Vagina (tissue), 2 donors: ENCODE results near the gene EML1. TPM values are rescaled to one million over a fixed set of nuclear protein-coding genes. Genes with fewer than 3 reads are reported as not detected.

Experiments
- DNase-seq, 2 donors: peaks; one replicate each; pipeline ENCODE4 v3.0.0-alpha.2; 2017; ENCODE audit errors: extremely low spot score in 2 of 2
- H3K27ac ChIP-seq: fragments of 200-600 bp; sonication (generic); one replicate; pipeline ENCODE4 v1.5.1; 2019
- H3K27me3 ChIP-seq: fragments of 200-600 bp; sonication (generic); one replicate; pipeline ENCODE4 v1.5.1; 2019
- H3K36me3 ChIP-seq, 2 donors: fragments of 200-600 bp; sonication (generic); one replicate each; pipeline ENCODE4 v1.5.1; 2017 to 2019
- H3K4me1 ChIP-seq: fragments of 200-600 bp; sonication (generic); one replicate; pipeline ENCODE4 v1.5.1; 2019
- H3K4me3 ChIP-seq, 2 donors: fragments of 200-600 bp; sonication (generic); 1 replicate in 1 of 2; 2 replicates in 1 of 2; pipeline ENCODE4 v1.5.1; 2016 to 2019
- H3K9me3 ChIP-seq: fragments of 200-600 bp; sonication (generic); one replicate; pipeline ENCODE4 v1.5.1; 2019
- POLR2A ChIP-seq, 2 donors: fragments of 450-650 bp; IDR thresholded peaks; one replicate each; pipeline ENCODE4 v1.6.1; 2017; ENCODE audit warnings: antibody characterized with exemption in 2 of 2, mild to moderate bottlenecking in 2 of 2, moderate library complexity in 2 of 2
- POLR2AphosphoS5 ChIP-seq, 2 donors: sonication (generic); formaldehyde crosslinking; IDR thresholded peaks; one replicate each; pipeline ENCODE4 v1.9.0; 2017; ENCODE audit warnings: antibody characterized with exemption in 2 of 2, mild to moderate bottlenecking in 2 of 2, low read depth in 1 of 2; ENCODE audit not compliant: insufficient read depth in 1 of 2
- intact Hi-C: fragments of 100-400 bp; cut with DNase I; formaldehyde crosslinking; loops from one replicate; pipeline ENCODE4 v1.15.1; 2023
- total RNA-seq: library from RNA; depleted of rRNA; stranded (reverse); fragments of >200 nt; gene quantifications from one replicate; pipeline ENCODE4 v1.2.3, GENCODE V29; 2016
- TF ChIP-seq, protein P1 (sequence below), 3 experiments: fragments of 450-650 bp in 2 of 3; fragments of 200-600 bp in 1 of 3; sonication (generic) in 1 of 3; IDR thresholded peaks; one replicate each; pipeline ENCODE4 v1.5.1; 2017 to 2019; ENCODE audit warnings: antibody characterized with exemption in 3 of 3, mild to moderate bottlenecking in 2 of 3, moderate library complexity in 2 of 3

Gene EML1
- total RNA-seq, 1 donor from 2014 or later, result 32.7 TPM

DNA sequence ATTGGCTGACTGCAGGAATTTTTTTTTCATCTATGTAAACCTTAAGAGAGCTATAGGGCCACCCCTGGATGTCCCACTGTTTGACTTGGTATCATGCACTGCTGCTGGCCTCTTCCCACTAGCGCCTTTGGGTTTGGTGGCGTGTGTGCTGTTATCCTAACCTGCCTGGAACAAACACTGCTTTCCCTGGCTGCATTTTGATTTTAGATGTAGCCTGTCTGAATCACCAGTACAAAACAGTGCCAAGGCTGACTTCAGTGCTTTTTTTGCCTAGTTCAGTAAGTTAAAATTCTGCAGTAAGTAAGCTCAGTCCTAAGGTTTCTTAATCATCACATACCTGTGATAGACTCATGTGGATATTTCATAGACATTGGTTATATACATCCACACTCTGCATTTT is 99.2 kb downstream of the EML1 start:
- TF ChIP-seq, protein P1, sequence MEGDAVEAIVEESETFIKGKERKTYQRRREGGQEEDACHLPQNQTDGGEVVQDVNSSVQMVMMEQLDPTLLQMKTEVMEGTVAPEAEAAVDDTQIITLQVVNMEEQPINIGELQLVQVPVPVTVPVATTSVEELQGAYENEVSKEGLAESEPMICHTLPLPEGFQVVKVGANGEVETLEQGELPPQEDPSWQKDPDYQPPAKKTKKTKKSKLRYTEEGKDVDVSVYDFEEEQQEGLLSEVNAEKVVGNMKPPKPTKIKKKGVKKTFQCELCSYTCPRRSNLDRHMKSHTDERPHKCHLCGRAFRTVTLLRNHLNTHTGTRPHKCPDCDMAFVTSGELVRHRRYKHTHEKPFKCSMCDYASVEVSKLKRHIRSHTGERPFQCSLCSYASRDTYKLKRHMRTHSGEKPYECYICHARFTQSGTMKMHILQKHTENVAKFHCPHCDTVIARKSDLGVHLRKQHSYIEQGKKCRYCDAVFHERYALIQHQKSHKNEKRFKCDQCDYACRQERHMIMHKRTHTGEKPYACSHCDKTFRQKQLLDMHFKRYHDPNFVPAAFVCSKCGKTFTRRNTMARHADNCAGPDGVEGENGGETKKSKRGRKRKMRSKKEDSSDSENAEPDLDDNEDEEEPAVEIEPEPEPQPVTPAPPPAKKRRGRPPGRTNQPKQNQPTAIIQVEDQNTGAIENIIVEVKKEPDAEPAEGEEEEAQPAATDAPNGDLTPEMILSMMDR (IDR thresholded peaks at IDR 0.05), result no peak
- TF ChIP-seq POLR2AphosphoS5 (IDR thresholded peaks at IDR 0.05; ENCODE audit: insufficient read depth in 1 of 2, low read depth in 1 of 2) (no peak), POLR2A (IDR thresholded peaks at IDR 0.05) (no peak)
- no peaks in the 10 kb centered on the region for H3K9me3 ChIP-seq
- DNase-seq, result no peak
- no peak overlapping the region for H3K4me3 ChIP-seq
- no peaks in the 10 kb centered on the region for H3K27me3 ChIP-seq
- H3K27ac ChIP-seq, result no peak overlapping the region
- intact Hi-C loops, result no loop called here
- H3K4me1 ChIP-seq, result no peaks in the 10 kb centered on the region
- H3K36me3 ChIP-seq, result no peaks in the 10 kb centered on the region

DNA sequence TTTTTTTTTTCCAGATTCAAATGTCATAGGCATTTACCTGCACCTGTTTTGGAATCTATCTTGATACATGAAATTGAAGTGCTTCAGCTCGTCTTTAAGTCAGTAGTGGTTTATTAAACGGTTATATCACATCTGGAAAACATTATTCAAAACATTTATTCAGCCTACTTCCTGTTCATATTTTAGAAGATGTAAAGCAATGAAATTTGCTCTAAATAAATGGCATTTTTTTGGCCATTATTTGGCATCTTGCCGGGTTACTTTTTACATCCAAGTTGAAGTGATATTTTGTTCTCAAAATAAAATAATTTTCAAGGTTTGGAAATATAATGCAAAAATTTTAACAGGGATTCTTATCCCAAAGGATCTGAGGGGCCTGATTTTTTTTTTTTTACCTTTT is 103.1 kb downstream of the EML1 start:
- Histone ChIP-seq H3K9me3 (no peaks in the 10 kb centered on the region), H3K27me3 (no peaks in the 10 kb centered on the region), H3K4me3 (no peak overlapping the region), H3K4me1 (no peaks in the 10 kb centered on the region), H3K27ac (no peak overlapping the region), H3K36me3 (peaks cover 0 to 7% of the 10 kb centered on the region in 2 donors)
- intact Hi-C loops, result no loop called here
- TF ChIP-seq POLR2AphosphoS5 (IDR thresholded peaks at IDR 0.05; ENCODE audit: insufficient read depth in 1 of 2, low read depth in 1 of 2) (no peak), POLR2A (IDR thresholded peaks at IDR 0.05) (no peak)
- TF ChIP-seq, protein P1 (IDR thresholded peaks at IDR 0.05), result no peak
- DNase-seq, result no peak

DNA sequence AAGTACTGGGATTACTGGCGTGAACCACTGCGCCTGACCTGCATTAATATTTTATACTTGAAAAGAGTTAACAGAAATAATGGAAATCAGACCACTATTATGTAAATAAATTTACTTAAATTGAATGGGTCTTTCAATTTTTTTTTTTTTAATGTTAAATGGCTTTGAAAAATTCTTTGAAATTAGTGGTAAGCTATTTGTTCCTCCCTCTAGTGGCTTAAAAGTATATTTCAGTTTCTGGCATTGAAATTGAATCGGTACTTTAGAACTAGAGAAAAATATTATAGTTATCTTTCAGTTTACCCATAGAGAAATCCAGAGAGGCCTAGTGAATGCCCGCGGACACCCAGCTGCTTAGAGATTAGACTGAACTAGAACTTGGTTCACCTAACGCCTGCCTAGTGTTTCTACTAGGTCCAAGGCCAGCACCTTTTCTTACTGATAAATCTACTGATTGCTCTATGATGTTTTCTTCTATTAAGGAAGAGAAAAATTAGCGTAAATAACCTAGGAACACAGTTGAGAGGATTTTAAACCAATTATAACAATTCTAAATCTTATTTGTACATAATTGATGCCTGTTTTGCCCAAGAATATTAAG is 106.5 kb downstream of the EML1 start:
- no peak for DNase-seq
- peaks cover 0 to 11% of the 10 kb centered on the region in 2 donors for H3K36me3 ChIP-seq
- H3K27me3 ChIP-seq, result no peaks in the 10 kb centered on the region

DNA sequence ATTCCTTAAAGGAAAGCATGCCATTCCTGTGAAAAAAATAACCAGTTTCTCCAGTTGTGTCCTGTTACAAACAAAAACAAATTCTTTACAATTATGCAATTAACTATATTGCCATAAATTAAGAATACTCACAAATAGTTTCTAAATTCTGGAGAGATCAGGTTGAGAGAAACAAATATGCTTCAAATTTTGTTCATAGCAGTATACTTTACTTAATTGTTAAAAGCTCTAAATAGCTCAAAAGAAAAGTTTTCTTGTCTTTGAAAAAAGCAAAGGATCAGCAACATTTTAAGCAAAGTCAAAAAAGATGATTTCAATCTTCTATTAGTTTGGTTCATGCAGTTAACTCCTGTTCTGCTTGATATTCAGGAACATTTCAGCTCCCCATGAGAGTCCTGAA is 109.7 kb downstream of the EML1 start:
- H3K36me3 ChIP-seq, result peaks cover 0 to 16% of the 10 kb centered on the region in 2 donors
- no peak overlapping the region for H3K4me3 ChIP-seq
- intact Hi-C loops, result no loop called here
- H3K27ac ChIP-seq, result no peak overlapping the region
- no peaks in the 10 kb centered on the region for H3K4me1 ChIP-seq
- DNase-seq, result no peak
- H3K9me3 ChIP-seq, result no peaks in the 10 kb centered on the region
- TF ChIP-seq, protein P1 (IDR thresholded peaks at IDR 0.05), result no peak
- TF ChIP-seq POLR2A (IDR thresholded peaks at IDR 0.05) (no peak), POLR2AphosphoS5 (IDR thresholded peaks at IDR 0.05; ENCODE audit: insufficient read depth in 1 of 2, low read depth in 1 of 2) (no peak)
- H3K27me3 ChIP-seq, result no peaks in the 10 kb centered on the region

More for the DNA sequence above, 106.5 kb downstream of the EML1 start:
- Histone ChIP-seq H3K4me1 (no peaks in the 10 kb centered on the region), H3K27ac (no peak overlapping the region), H3K9me3 (no peaks in the 10 kb centered on the region), H3K4me3 (no peak overlapping the region)
- TF ChIP-seq POLR2A (IDR thresholded peaks at IDR 0.05), result no peak
- TF ChIP-seq, protein P1 (IDR thresholded peaks at IDR 0.05), result peak; percentile 6 to 24 (median 21)
- intact Hi-C loops, result no loop called here

DNA sequence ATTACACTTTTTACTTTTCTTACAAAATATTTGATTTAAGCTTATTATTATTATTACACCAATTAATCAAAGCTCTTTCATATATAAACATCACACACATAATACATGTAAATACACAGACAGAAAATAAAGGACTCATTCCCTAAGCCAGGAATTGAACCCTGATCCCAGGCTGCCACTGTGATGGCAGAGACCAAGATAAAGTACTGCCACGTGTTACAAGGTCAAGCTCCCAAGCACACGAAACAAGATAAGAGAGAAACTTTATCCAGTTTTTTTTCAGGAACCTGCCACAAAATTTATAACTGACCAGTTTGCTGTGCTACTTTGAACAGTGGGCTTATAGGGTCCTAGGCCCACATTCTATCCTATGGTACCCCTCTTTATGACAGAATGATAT is 111.3 kb downstream of the EML1 start:
- Histone ChIP-seq H3K9me3 (no peaks in the 10 kb centered on the region), H3K36me3 (peaks cover 0 to 18% of the 10 kb centered on the region in 2 donors)
- intact Hi-C loops, result no loop called here

More for the DNA sequence above, 111.3 kb downstream of the EML1 start:
- no peak for DNase-seq
- Histone ChIP-seq H3K4me3 (no peak overlapping the region), H3K27ac (no peak overlapping the region), H3K27me3 (no peaks in the 10 kb centered on the region), H3K4me1 (no peaks in the 10 kb centered on the region)
- TF ChIP-seq, protein P1 (IDR thresholded peaks at IDR 0.05), result no peak
- TF ChIP-seq POLR2AphosphoS5 (IDR thresholded peaks at IDR 0.05; ENCODE audit: insufficient read depth in 1 of 2, low read depth in 1 of 2), result no peak
- TF ChIP-seq POLR2A (IDR thresholded peaks at IDR 0.05), result no peak
